CD14-positive monocyte (primary cell): ENCODE measurements around the gene CDNF. TPM values are rescaled to one million over a fixed set of nuclear protein-coding genes. Genes with fewer than 3 reads are reported as not detected.

Source experiments
- DNase-seq, 3 donors: peaks; one replicate each; pipeline ENCODE4 v3.0.0-alpha.2; 2011 to 2022
- H2AFZ ChIP-seq: 2 replicates; pipeline ENCODE4 v1.6.0; 2012; ENCODE audit warnings: mild to moderate bottlenecking, low read depth, low read length, inconsistent platforms; ENCODE audit not compliant: insufficient read depth, poor library complexity, severe bottlenecking
- H3K27ac ChIP-seq, 2 donors: 1 replicate in 1 of 2; 2 replicates in 1 of 2; pipeline ENCODE4 v1.5.1; 2012 to 2013; ENCODE audit warnings: low read length in 2 of 2, control low read depth in 1 of 2, inconsistent platforms in 1 of 2, low read depth in 1 of 2, mild to moderate bottlenecking in 1 of 2
- H3K27me3 ChIP-seq, 2 donors: one replicate each; pipeline versions ENCODE4 v1.6.0 to v1.6.1; 2011 to 2013; ENCODE audit warnings: low read length in 2 of 2; ENCODE audit not compliant: control insufficient read depth in 2 of 2, insufficient read depth in 2 of 2
- H3K36me3 ChIP-seq, 2 donors: replicated peaks in 1 of 2; 1 replicate in 1 of 2; 2 replicates in 1 of 2; pipeline versions ENCODE4 v1.5.1 to v1.6.1; 2012 to 2013; ENCODE audit warnings: low read length in 2 of 2, control low read depth in 1 of 2, inconsistent platforms in 1 of 2, mild to moderate bottlenecking in 1 of 2; ENCODE audit not compliant: insufficient read depth in 2 of 2, control insufficient read depth in 1 of 2
- H3K4me1 ChIP-seq, 2 donors: 1 replicate in 1 of 2; 2 replicates in 1 of 2; pipeline versions ENCODE4 v1.5.1 to v1.6.1; 2012 to 2013; ENCODE audit warnings: low read length in 2 of 2, control low read depth in 1 of 2, inconsistent platforms in 1 of 2, mild to moderate bottlenecking in 1 of 2, moderate library complexity in 1 of 2; ENCODE audit not compliant: insufficient read depth in 2 of 2, control insufficient read depth in 1 of 2
- H3K4me2 ChIP-seq: replicated peaks from 2 replicates; pipeline ENCODE3; 2012; ENCODE audit warnings: low read length, moderate library complexity, mild to moderate bottlenecking; ENCODE audit not compliant: poor library complexity, severe bottlenecking; ENCODE audit errors: extremely low read depth
- H3K4me3 ChIP-seq, 3 experiments: fragments of 200-600 bp in 1 of 3; sonication (generic) in 1 of 3; replicated peaks in 1 of 3; 1 replicate in 2 of 3; 2 replicates in 1 of 3; pipeline ENCODE4 v1.5.1; 2011 to 2013; ENCODE audit warnings: low read length in 3 of 3, mild to moderate bottlenecking in 3 of 3, control low read depth in 2 of 3, low read depth in 2 of 3, inconsistent platforms in 1 of 3, moderate library complexity in 1 of 3
- H3K79me2 ChIP-seq: 2 replicates; pipeline ENCODE4 v1.6.0; 2012; ENCODE audit warnings: mild to moderate bottlenecking, control low read depth, inconsistent platforms, low read length, moderate library complexity; ENCODE audit not compliant: insufficient read depth
- H3K9ac ChIP-seq: 2 replicates; pipeline ENCODE4 v1.6.0; 2017; ENCODE audit warnings: low read length, mild to moderate bottlenecking; ENCODE audit not compliant: insufficient read depth, poor library complexity, severe bottlenecking
- H3K9me3 ChIP-seq, 2 donors: replicated peaks in 1 of 2; 1 replicate in 1 of 2; 2 replicates in 1 of 2; pipeline versions ENCODE4 v1.5.1 to v1.6.1; 2012 to 2013; ENCODE audit warnings: low read length in 2 of 2, control low read depth in 1 of 2; ENCODE audit not compliant: control insufficient read depth in 1 of 2, insufficient read depth in 1 of 2
- H4K20me1 ChIP-seq: 2 replicates; pipeline ENCODE4 v1.6.0; 2012; ENCODE audit warnings: mild to moderate bottlenecking, low read length, control low read depth, moderate library complexity; ENCODE audit not compliant: insufficient read depth
- H3K27ac Mint-ChIP-seq, 7 donors: one replicate each; pipeline ENCODE4 v1.8.0; 2020; ENCODE audit warnings: mild to moderate bottlenecking in 7 of 7, mixed read lengths in 7 of 7, moderate library complexity in 6 of 7, inconsistent platforms in 2 of 7
- H3K27me3 Mint-ChIP-seq, 3 donors: one replicate each; pipeline ENCODE4 v1.8.0; 2021 to 2022; ENCODE audit warnings: low read depth in 3 of 3, mild to moderate bottlenecking in 3 of 3, mixed read lengths in 3 of 3, moderate library complexity in 3 of 3, inconsistent platforms in 1 of 3
- H3K36me3 Mint-ChIP-seq, 2 donors: one replicate each; pipeline ENCODE4 v1.8.0; 2020; ENCODE audit warnings: mixed read lengths in 2 of 2, inconsistent platforms in 1 of 2, mild to moderate bottlenecking in 1 of 2
- H3K4me1 Mint-ChIP-seq: one replicate; pipeline ENCODE4 v1.8.0; 2020; ENCODE audit warnings: mild to moderate bottlenecking, mixed read lengths
- H3K4me3 Mint-ChIP-seq, 2 donors: one replicate each; pipeline ENCODE4 v1.8.0; 2020; ENCODE audit warnings: mild to moderate bottlenecking in 2 of 2, mixed read lengths in 2 of 2, moderate library complexity in 1 of 2
- H3K9me3 Mint-ChIP-seq, 7 donors: one replicate each; pipeline ENCODE4 v1.8.0; 2020 to 2022; ENCODE audit warnings: mixed read lengths in 7 of 7, mild to moderate bottlenecking in 6 of 7, moderate library complexity in 6 of 7, inconsistent platforms in 2 of 7
- WGBS: methylation state at CpG from one replicate; pipeline ENCODE4 v1.1.5; 2013; ENCODE audit warnings: missing lambda C conversion rate; ENCODE audit not compliant: insufficient coverage; 5-methylcytosine and 5-hydroxymethylcytosine counted together
- intact Hi-C, 2 donors: fragments of 100-400 bp; cut with micrococcal nuclease; formaldehyde crosslinking; loops; one replicate each; pipeline versions ENCODE4 v1.15.0 to v1.15.1; 2023
- polyA plus RNA-seq, 3 donors: library from polyadenylated mRNA; depleted of rRNA in 1 of 3; unstranded in 2 of 3; stranded (reverse) in 1 of 3; fragments of 300-500 nt in 2 of 3; fragments of >200 nt in 1 of 3; fragmentation: Illumina TruSeq in 2 of 3; gene quantifications; 1 replicate in 2 of 3; 2 replicates in 1 of 3; pipeline ENCODE4 v1.2.3, GENCODE V29; 2012 to 2021
- TF ChIP-seq, protein P1 (sequence below): fragments of 200-600 bp; IDR thresholded peaks from one replicate; pipeline ENCODE4 v1.8.0; 2022; ENCODE audit warnings: antibody characterized with exemption, mild to moderate bottlenecking

The CDNF gene
- polyA plus RNA-seq, 3 donors: 0.28 TPM; not detected in 1

DNA sequence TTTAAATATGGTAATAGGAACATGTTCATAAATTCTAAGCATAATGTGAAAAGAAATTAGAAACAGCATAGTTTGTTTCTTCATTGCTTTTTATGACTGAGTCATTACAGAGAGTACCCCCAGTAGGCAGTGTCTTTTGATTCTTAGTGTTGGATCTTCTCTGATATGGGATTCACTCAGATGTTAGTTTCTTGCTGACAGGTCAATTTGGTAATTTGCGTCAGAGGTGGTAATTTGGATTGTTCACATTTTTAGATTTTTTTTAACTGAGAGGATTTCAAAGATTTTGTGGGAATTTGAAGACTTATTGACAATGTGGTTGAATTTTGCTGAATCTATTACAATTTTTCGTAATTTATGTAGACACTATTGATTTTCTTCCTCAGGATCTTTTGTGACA is 2.3 kb upstream of the CDNF start:
- no peaks in the 10 kb centered on the region for H3K27me3 Mint-ChIP-seq
- H3K4me2 ChIP-seq: no peak overlapping the region
- peaks cover 4% of the 10 kb centered on the region for H4K20me1 ChIP-seq
- TF ChIP-seq, protein P1, sequence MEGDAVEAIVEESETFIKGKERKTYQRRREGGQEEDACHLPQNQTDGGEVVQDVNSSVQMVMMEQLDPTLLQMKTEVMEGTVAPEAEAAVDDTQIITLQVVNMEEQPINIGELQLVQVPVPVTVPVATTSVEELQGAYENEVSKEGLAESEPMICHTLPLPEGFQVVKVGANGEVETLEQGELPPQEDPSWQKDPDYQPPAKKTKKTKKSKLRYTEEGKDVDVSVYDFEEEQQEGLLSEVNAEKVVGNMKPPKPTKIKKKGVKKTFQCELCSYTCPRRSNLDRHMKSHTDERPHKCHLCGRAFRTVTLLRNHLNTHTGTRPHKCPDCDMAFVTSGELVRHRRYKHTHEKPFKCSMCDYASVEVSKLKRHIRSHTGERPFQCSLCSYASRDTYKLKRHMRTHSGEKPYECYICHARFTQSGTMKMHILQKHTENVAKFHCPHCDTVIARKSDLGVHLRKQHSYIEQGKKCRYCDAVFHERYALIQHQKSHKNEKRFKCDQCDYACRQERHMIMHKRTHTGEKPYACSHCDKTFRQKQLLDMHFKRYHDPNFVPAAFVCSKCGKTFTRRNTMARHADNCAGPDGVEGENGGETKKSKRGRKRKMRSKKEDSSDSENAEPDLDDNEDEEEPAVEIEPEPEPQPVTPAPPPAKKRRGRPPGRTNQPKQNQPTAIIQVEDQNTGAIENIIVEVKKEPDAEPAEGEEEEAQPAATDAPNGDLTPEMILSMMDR: no peak
- intact Hi-C loops: no loop called here
- H3K4me1 ChIP-seq: peaks cover 18 to 21% of the 10 kb centered on the region in 2 donors
- H2AFZ ChIP-seq: no peak overlapping the region
- peak overlapping the region in 1 of 7 donors; percentile 50 for H3K27ac Mint-ChIP-seq
- peaks cover 37 to 48% of the 10 kb centered on the region in 2 donors for H3K36me3 ChIP-seq
- DNase-seq: no peak
- H3K4me1 Mint-ChIP-seq: peaks cover 18% of the 10 kb centered on the region
- H3K4me3 ChIP-seq: no peak overlapping the region
- no peak overlapping the region for H3K27ac ChIP-seq
- peaks cover 41% of the 10 kb centered on the region for H3K79me2 ChIP-seq
- 100% methylated on average over 1 of the region's 2 CpGs for WGBS
- no peaks in the 10 kb centered on the region for H3K27me3 ChIP-seq
- H3K9me3 Mint-ChIP-seq: no peaks in the 10 kb centered on the region
- H3K9me3 ChIP-seq: no peaks in the 10 kb centered on the region
- H3K4me3 Mint-ChIP-seq: no peak overlapping the region
- H3K36me3 Mint-ChIP-seq: peaks cover 46 to 51% of the 10 kb centered on the region in 2 donors
- no peak overlapping the region for H3K9ac ChIP-seq

DNA sequence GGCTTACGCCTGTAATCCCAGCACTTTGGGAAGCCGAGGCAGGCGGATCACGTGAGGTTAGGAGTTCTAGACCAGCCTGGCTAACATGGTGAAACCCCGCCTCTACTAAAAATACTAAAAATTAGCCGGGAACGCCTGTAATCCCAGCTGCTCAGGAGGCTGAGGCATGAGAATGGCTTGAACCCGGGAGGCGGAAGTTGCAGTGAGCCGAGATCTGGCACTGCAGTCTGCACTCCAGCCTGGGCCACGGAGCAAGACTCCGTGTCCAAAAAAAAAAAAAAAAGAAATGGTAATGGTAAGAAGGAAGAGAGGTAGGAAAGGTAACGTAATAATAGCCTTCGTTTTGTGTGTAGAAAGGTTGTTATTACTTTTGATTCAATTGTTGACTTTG is 1.5 kb upstream of the CDNF start:
- Mint-ChIP-seq H3K36me3 (peaks cover 38 to 42% of the 10 kb centered on the region in 2 donors), H3K27ac (peak overlapping the region; percentile 35 to 97 (median 87)), H3K4me3 (peak overlapping the region; percentile 93 to 94), H3K9me3 (no peaks in the 10 kb centered on the region), H3K4me1 (peaks cover 18% of the 10 kb centered on the region), H3K27me3 (no peaks in the 10 kb centered on the region)
- Histone ChIP-seq H3K4me2 (peak overlapping the region; percentile 92), H3K4me1 (peaks cover 18 to 21% of the 10 kb centered on the region in 2 donors), H4K20me1 (no peaks in the 10 kb centered on the region), H3K4me3 (peak overlapping the region; percentile 77 to 96 (median 88)), H2AFZ (peak overlapping the region; percentile 98), H3K79me2 (peaks cover 41% of the 10 kb centered on the region), H3K9ac (peak overlapping the region; percentile 89), H3K36me3 (peaks cover 31 to 40% of the 10 kb centered on the region in 2 donors), H3K27ac (peak overlapping the region; percentile 71 to 84), H3K27me3 (no peaks in the 10 kb centered on the region), H3K9me3 (no peaks in the 10 kb centered on the region)
- DNase-seq: no peak
- TF ChIP-seq, protein P1: no peak
- WGBS: 39% methylated on average over 9 of the region's 14 CpGs
- intact Hi-C loops: loop anchor here (2.0 to 10.0 kb wide), 7 partner anchors 40 to 337 kb away; partner anchors contain the start of genes DCLRE1C (in 2 of the 2), MEIG1 (in 1 of the 2), RPP38 (in 1 of the 2) and SUV39H2 (in 1 of the 2)
